Neural cell (in vitro differentiated cells): ENCODE data around the gene SH3PXD2A. TPM values are rescaled to one million over a fixed set of nuclear protein-coding genes. Genes with fewer than 3 reads are reported as not detected.

Experiments used
- H2AFZ ChIP-seq: fragments of 200-600, 300-800 bp; sonication (generic), shearing (Covaris generic); 2 replicates; pipeline ENCODE4 v1.6.0; 2014; ENCODE audit warnings: low read depth, mild to moderate bottlenecking, antibody characterized with exemption, low read length, moderate library complexity
- H3F3A ChIP-seq: fragments of 200-600 bp; shearing (Covaris generic); 2 replicates; pipeline ENCODE4 v1.6.1; 2016; ENCODE audit warnings: mild to moderate bottlenecking, moderate library complexity, mixed read lengths, antibody characterized with exemption, low read length; ENCODE audit not compliant: insufficient read depth, poor library complexity, severe bottlenecking
- H3K27ac ChIP-seq: fragments of 200-600, 300-800 bp; sonication (generic), shearing (Covaris generic); 2 replicates; pipeline ENCODE4 v1.5.1; 2014; ENCODE audit warnings: mild to moderate bottlenecking, low read length, moderate library complexity
- H3K27me3 ChIP-seq: fragments of 300-800, 200-600 bp; sonication (generic), shearing (Covaris generic); 2 replicates; pipeline ENCODE4 v1.6.0; 2014; ENCODE audit warnings: mild to moderate bottlenecking, low read depth, low read length, moderate library complexity; ENCODE audit not compliant: insufficient read depth
- H3K36me3 ChIP-seq: fragments of 300-800, 200-600 bp; sonication (generic), shearing (Covaris generic); 2 replicates; pipeline ENCODE4 v1.5.1; 2014; ENCODE audit warnings: mild to moderate bottlenecking, antibody characterized with exemption, low read length, moderate library complexity; ENCODE audit not compliant: insufficient read depth
- H3K4me2 ChIP-seq: fragments of 300-800, 200-600 bp; sonication (generic), shearing (Covaris generic); 2 replicates; pipeline ENCODE4 v1.6.0; 2014; ENCODE audit warnings: mild to moderate bottlenecking, low read length
- H3K4me3 ChIP-seq: fragments of 300-800, 200-600 bp; sonication (generic), shearing (Covaris generic); 2 replicates; pipeline ENCODE4 v1.5.1; 2014; ENCODE audit warnings: mild to moderate bottlenecking, low read length, moderate library complexity
- H3K79me2 ChIP-seq: fragments of 200-600 bp; shearing (Covaris generic); replicated peaks from 2 replicates; pipeline ENCODE4 v1.6.0; 2014; ENCODE audit warnings: mild to moderate bottlenecking, low read length, moderate library complexity; ENCODE audit not compliant: insufficient read depth
- H3K9ac ChIP-seq: fragments of 300-800, 200-600 bp; sonication (generic), shearing (Covaris generic); 2 replicates; pipeline ENCODE4 v1.6.1; 2016; ENCODE audit warnings: mild to moderate bottlenecking, low read length, mixed read lengths
- H3K9me2 ChIP-seq: fragments of 200-600 bp; shearing (Covaris generic); 2 replicates; pipeline ENCODE4 v1.6.1; 2016; ENCODE audit warnings: mild to moderate bottlenecking, low read length, mixed read lengths; ENCODE audit not compliant: insufficient read depth
- H3K9me3 ChIP-seq: fragments of 200-600, 300-800 bp; sonication (generic), shearing (Covaris generic); 2 replicates; pipeline ENCODE4 v1.6.1; 2016; ENCODE audit warnings: mild to moderate bottlenecking, mixed run types, low read length, moderate library complexity, mixed read lengths
- H4K20me1 ChIP-seq: fragments of 200-600 bp; shearing (Covaris generic); 2 replicates; pipeline ENCODE4 v1.6.1; 2016; ENCODE audit warnings: mild to moderate bottlenecking, mixed run types; ENCODE audit not compliant: insufficient read depth
- CTCF ChIP-seq: fragments of 450-650 bp; IDR thresholded peaks from 2 replicates; pipeline ENCODE4 v1.5.1; 2014; ENCODE audit warnings: antibody characterized with exemption, mild to moderate bottlenecking, moderate library complexity; ENCODE audit not compliant: poor library complexity, severe bottlenecking
- EP300 ChIP-seq: fragments of 450-650 bp; conservative IDR thresholded peaks from 2 replicates; pipeline ENCODE4 v1.6.1; 2014; ENCODE audit warnings: antibody characterized with exemption, mild to moderate bottlenecking, moderate library complexity; ENCODE audit not compliant: poor library complexity, severe bottlenecking
- EZH2 ChIP-seq: fragments of 200-600, 300-800 bp; shearing (Covaris generic), sonication (generic); IDR thresholded peaks from 2 replicates; pipeline ENCODE4 v1.6.1; 2014; ENCODE audit warnings: antibody characterized with exemption, low read length, borderline replicate concordance, mild to moderate bottlenecking; ENCODE audit not compliant: insufficient read depth, poor library complexity, severe bottlenecking
- MXI1 ChIP-seq: fragments of 450-650 bp; conservative IDR thresholded peaks from 2 replicates; pipeline ENCODE4 v1.6.1; 2014; ENCODE audit warnings: antibody characterized with exemption, mild to moderate bottlenecking; ENCODE audit not compliant: poor library complexity, severe bottlenecking
- POLR2AphosphoS5 ChIP-seq: IDR thresholded peaks from 2 replicates; pipeline ENCODE4 v1.6.1; 2012
- RAD21 ChIP-seq: fragments of 450-650 bp; conservative IDR thresholded peaks from 2 replicates; pipeline ENCODE4 v1.6.1; 2014; ENCODE audit warnings: antibody characterized with exemption, mild to moderate bottlenecking, moderate library complexity
- SMC3 ChIP-seq: fragments of 450-650 bp; conservative IDR thresholded peaks from 2 replicates; pipeline ENCODE4 v1.6.1; 2014; ENCODE audit warnings: antibody characterized with exemption, mild to moderate bottlenecking, moderate library complexity; ENCODE audit not compliant: poor library complexity
- TAF1 ChIP-seq: IDR thresholded peaks from 2 replicates; pipeline ENCODE4 v1.6.1; 2012; ENCODE audit warnings: low read depth
- polyA plus RNA-seq: library from polyadenylated mRNA; depleted of rRNA; stranded (reverse); fragments of >200 nt; gene quantifications from 2 replicates; pipeline ENCODE4 v1.2.3, GENCODE V29; 2014
- TF ChIP-seq, protein P1 (sequence below): IDR thresholded peaks from 2 replicates; pipeline ENCODE4 v1.6.1; 2012; ENCODE audit warnings: borderline replicate concordance

SH3PXD2A gene
- polyA plus RNA-seq, 1 donor from 2014 or later: 5.2 TPM

DNA sequence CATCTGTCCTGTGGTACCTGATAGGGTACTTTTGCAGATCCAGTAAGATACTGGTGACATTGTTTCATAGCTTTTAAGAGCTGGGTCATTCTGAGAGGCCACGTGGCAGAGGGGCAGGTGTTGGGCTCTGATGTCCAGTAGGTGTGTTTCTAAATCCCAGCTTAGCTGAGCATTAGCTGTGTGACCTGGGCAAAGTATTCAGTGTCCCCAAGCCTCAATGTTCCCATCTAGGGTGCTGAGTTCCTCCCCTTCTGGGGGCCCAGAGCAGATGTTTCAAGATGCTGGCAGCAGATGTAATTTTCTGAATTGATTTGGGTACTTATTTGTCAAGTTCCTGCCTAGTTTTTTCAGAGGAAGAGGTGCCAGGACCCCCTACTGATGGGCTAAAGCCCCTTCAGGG is 309.0 kb downstream of the SH3PXD2A start:
- Histone ChIP-seq H3K79me2 (no peaks in the 10 kb centered on the region), H3K27ac (no peak overlapping the region), H3F3A (no peaks in the 10 kb centered on the region), H3K36me3 (no peaks in the 10 kb centered on the region), H3K9me3 (no peaks in the 10 kb centered on the region), H3K27me3 (no peaks in the 10 kb centered on the region), H3K9ac (no peak overlapping the region), H4K20me1 (no peaks in the 10 kb centered on the region), H3K4me3 (no peak overlapping the region), H2AFZ (no peak overlapping the region), H3K9me2 (no peaks in the 10 kb centered on the region), H3K4me2 (no peak overlapping the region)
- TF ChIP-seq CTCF (no peak), EP300 (no peak), TAF1 (no peak), SMC3 (no peak), RAD21 (no peak), POLR2AphosphoS5 (no peak)
- TF ChIP-seq, protein P1, sequence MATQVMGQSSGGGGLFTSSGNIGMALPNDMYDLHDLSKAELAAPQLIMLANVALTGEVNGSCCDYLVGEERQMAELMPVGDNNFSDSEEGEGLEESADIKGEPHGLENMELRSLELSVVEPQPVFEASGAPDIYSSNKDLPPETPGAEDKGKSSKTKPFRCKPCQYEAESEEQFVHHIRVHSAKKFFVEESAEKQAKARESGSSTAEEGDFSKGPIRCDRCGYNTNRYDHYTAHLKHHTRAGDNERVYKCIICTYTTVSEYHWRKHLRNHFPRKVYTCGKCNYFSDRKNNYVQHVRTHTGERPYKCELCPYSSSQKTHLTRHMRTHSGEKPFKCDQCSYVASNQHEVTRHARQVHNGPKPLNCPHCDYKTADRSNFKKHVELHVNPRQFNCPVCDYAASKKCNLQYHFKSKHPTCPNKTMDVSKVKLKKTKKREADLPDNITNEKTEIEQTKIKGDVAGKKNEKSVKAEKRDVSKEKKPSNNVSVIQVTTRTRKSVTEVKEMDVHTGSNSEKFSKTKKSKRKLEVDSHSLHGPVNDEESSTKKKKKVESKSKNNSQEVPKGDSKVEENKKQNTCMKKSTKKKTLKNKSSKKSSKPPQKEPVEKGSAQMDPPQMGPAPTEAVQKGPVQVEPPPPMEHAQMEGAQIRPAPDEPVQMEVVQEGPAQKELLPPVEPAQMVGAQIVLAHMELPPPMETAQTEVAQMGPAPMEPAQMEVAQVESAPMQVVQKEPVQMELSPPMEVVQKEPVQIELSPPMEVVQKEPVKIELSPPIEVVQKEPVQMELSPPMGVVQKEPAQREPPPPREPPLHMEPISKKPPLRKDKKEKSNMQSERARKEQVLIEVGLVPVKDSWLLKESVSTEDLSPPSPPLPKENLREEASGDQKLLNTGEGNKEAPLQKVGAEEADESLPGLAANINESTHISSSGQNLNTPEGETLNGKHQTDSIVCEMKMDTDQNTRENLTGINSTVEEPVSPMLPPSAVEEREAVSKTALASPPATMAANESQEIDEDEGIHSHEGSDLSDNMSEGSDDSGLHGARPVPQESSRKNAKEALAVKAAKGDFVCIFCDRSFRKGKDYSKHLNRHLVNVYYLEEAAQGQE: no peak

DNA sequence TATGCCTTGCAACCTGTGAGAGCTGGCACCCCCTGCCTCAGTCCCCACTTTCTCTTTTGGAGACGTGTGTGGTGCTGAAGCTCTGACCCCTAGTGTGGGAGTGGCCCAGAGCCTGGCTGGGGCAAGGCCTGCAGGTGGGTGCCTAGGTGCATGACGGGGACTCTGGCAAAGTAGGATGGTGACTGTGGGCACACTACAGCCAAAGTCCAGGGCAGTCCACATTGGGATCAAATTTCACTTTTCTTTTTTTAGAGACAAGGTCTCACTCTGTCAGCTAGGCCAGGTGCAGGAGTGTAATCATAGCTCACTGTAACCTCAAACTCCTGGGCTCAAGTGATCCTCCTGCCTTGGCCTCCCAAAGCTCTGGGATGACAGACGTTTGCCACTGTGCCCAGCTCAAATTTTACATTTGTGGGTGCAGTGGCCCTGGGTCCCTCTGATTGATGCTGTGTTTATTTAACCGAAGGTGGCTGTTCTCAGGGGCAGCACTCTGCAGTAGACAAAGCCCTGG is 309.6 kb downstream of the SH3PXD2A start:
- H3K4me2 ChIP-seq: no peak overlapping the region
- H3F3A ChIP-seq: no peaks in the 10 kb centered on the region
- H4K20me1 ChIP-seq: no peaks in the 10 kb centered on the region
- no peaks in the 10 kb centered on the region for H3K79me2 ChIP-seq
- no peak overlapping the region for H3K27ac ChIP-seq
- no peak for TF ChIP-seq EZH2
- TF ChIP-seq EP300: no peak
- TF ChIP-seq CTCF: no peak
- TF ChIP-seq SMC3: no peak
- TF ChIP-seq, protein P1: no peak
- TF ChIP-seq MXI1: no peak
- TF ChIP-seq RAD21: no peak
- TF ChIP-seq TAF1: no peak
- no peak for TF ChIP-seq POLR2AphosphoS5
- no peak overlapping the region for H2AFZ ChIP-seq
- H3K27me3 ChIP-seq: no peaks in the 10 kb centered on the region
- no peak overlapping the region for H3K9ac ChIP-seq
- H3K9me3 ChIP-seq: no peaks in the 10 kb centered on the region
- no peaks in the 10 kb centered on the region for H3K36me3 ChIP-seq
- H3K9me2 ChIP-seq: no peaks in the 10 kb centered on the region
- H3K4me3 ChIP-seq: no peak overlapping the region
